PC-9 (cell line): ENCODE data around the gene CDK6. TPM values are rescaled to one million over a fixed set of nuclear protein-coding genes. Genes with fewer than 3 reads are reported as not detected.
"Not testable (repeated sequence)": the region's sequence is repeated elsewhere in the genome, so short reads cannot be mapped to it uniquely, and the experiment has no call there.

Source experiments
- BruUV-seq: library from RNA; stranded (reverse); fragments of 400-500 nt; replicated peaks from 2 replicates; lab custom pipeline; 2021; lab: Mats Ljungman, UMichigan
- CTCF ChIA-PET: fragments of 300-600 bp; sonication (Branson Sonifier 250); formaldehyde crosslinking; loops from one replicate; lab custom pipeline; 2022; ENCODE audit warnings: antibody characterized with exemption; lab: Charles Lee
- POLR2A ChIA-PET: fragments of 300-600 bp; sonication (Branson Sonifier 250); formaldehyde crosslinking; loops from one replicate; lab custom pipeline; 2022; ENCODE audit warnings: antibody characterized with exemption; ENCODE audit not compliant: unreplicated experiment; lab: Charles Lee
- DNase-seq, 2 experiments: peaks; one replicate each; pipeline versions ENCODE4 v3.0.0 to v3.0.0-alpha.2; 2015 to 2022; ENCODE audit warnings: mixed read lengths in 1 of 2
- H2AFZ ChIP-seq: fragments of 200-600 bp; sonication (generic); 2 replicates; pipeline ENCODE4 v1.8.1; 2017; ENCODE audit warnings: antibody characterized with exemption
- H3F3A ChIP-seq: fragments of 200-600 bp; sonication (generic); 2 replicates; pipeline ENCODE4 v1.8.1; 2017; ENCODE audit warnings: antibody characterized with exemption, mild to moderate bottlenecking, low read depth; ENCODE audit not compliant: insufficient read depth
- H3K27ac ChIP-seq: fragments of 200-600 bp; sonication (generic); 2 replicates; pipeline ENCODE4 v1.6.1; 2016; ENCODE audit warnings: mixed run types
- H3K27me3 ChIP-seq: fragments of 200-600 bp; sonication (generic); 2 replicates; pipeline ENCODE4 v1.6.1; 2016; ENCODE audit warnings: low read depth, mixed run types; ENCODE audit not compliant: insufficient read depth
- H3K36me3 ChIP-seq: fragments of 200-600 bp; sonication (generic); 2 replicates; pipeline ENCODE4 v1.6.1; 2016; ENCODE audit warnings: low read depth, mixed run types
- H3K4me1 ChIP-seq: fragments of 200-600 bp; sonication (generic); replicated peaks from 2 replicates; pipeline ENCODE4 v1.6.1; 2016; ENCODE audit warnings: mixed run types; ENCODE audit not compliant: insufficient read depth
- H3K4me2 ChIP-seq: fragments of 200-600 bp; sonication (generic); 2 replicates; pipeline ENCODE4 v1.6.1; 2017; ENCODE audit warnings: mixed run types
- H3K4me3 ChIP-seq: fragments of 200-600 bp; sonication (generic); 2 replicates; pipeline ENCODE4 v1.6.1; 2016; ENCODE audit warnings: mixed run types
- H3K79me2 ChIP-seq: fragments of 200-600 bp; sonication (generic); 2 replicates; pipeline ENCODE4 v1.6.1; 2017; ENCODE audit warnings: low read depth, mixed run types
- H3K9me2 ChIP-seq: fragments of 200-600 bp; sonication (generic); 2 replicates; pipeline ENCODE4 v1.8.1; 2017; ENCODE audit warnings: mild to moderate bottlenecking; ENCODE audit not compliant: insufficient read depth
- H3K9me3 ChIP-seq: fragments of 200-600 bp; sonication (generic); 2 replicates; pipeline ENCODE4 v1.8.1; 2016; ENCODE audit warnings: low read depth; ENCODE audit not compliant: insufficient read depth
- H4K20me1 ChIP-seq: fragments of 200-600 bp; sonication (generic); 2 replicates; pipeline ENCODE4 v1.8.1; 2017; ENCODE audit not compliant: insufficient read depth
- CTCF ChIP-seq: fragments of 200-600 bp; sonication (generic); conservative IDR thresholded peaks from 2 replicates; pipeline ENCODE4 v1.6.1; 2017; ENCODE audit warnings: mixed run types, antibody characterized with exemption, mild to moderate bottlenecking, moderate library complexity
- EZH2 ChIP-seq: fragments of 200-600 bp; sonication (generic); IDR thresholded peaks from 2 replicates; pipeline ENCODE4 v1.8.0; 2017; ENCODE audit warnings: antibody characterized with exemption, low read depth
- intact Hi-C: fragments of 100-400 bp; cut with micrococcal nuclease; formaldehyde crosslinking; loops from one replicate; pipeline ENCODE4 v1.10.0; 2022; ENCODE audit not compliant: unreplicated experiment
- total RNA-seq: library from RNA; stranded (reverse); gene quantifications from 2 replicates; pipeline ENCODE4 v1.2.3, GENCODE V29; 2021

The CDK6 gene
- total RNA-seq, 1 experiment from 2014 or later = 49.5 TPM

GRCh38 chr7:92868683-92869293 lies 32.4 kb upstream of the CDK6 start:
- Histone ChIP-seq H3K36me3 (no peaks in the 10 kb centered on the region), H3K4me1 (no peaks in the 10 kb centered on the region), H4K20me1 (no peaks in the 10 kb centered on the region), H3F3A (no peaks in the 10 kb centered on the region), H3K27me3 (no peaks in the 10 kb centered on the region), H3K79me2 (no peaks in the 10 kb centered on the region), H3K9me2 (no peaks in the 10 kb centered on the region), H3K4me3 (no peak overlapping the region), H2AFZ (no peak overlapping the region), H3K4me2 (no peak overlapping the region), H3K9me3 (peaks cover 26% of the 10 kb centered on the region; the same call in 1 of the 2 replicates), H3K27ac (no peak overlapping the region)
- no TSS peak for BruUV-seq
- CTCF ChIA-PET = no interaction called here
- no peak for DNase-seq
- intact Hi-C loops = no loop called here
- POLR2A ChIA-PET = no interaction called here
- TF ChIP-seq CTCF = no peak
- TF ChIP-seq EZH2 = no peak

- H3K36me3 ChIP-seq, H3K27me3 ChIP-seq, CTCF ChIA-PET: not testable (repeated sequence)
Measured at GRCh38 chr7:92864169-92864568, 27.8 kb upstream of the CDK6 start.

GRCh38 chr7:92856436-92856835 lies 20.1 kb upstream of the CDK6 start:
- DNase-seq = no peak
- H3K4me1 ChIP-seq = no peaks in the 10 kb centered on the region
- no peaks in the 10 kb centered on the region for H3K27me3 ChIP-seq
- ChIA-PET POLR2A (no interaction called here), CTCF (no interaction called here)
- H3K4me2 ChIP-seq = no peak overlapping the region
- H3K79me2 ChIP-seq = no peaks in the 10 kb centered on the region
- H2AFZ ChIP-seq = no peak overlapping the region
- H3K9me2 ChIP-seq = no peaks in the 10 kb centered on the region
- H3K36me3 ChIP-seq = no peaks in the 10 kb centered on the region
- BruUV-seq = no TSS peak
- H3K9me3 ChIP-seq = no peaks in the 10 kb centered on the region
- no peak overlapping the region for H3K27ac ChIP-seq
- intact Hi-C loops = no loop called here
- H4K20me1 ChIP-seq = no peaks in the 10 kb centered on the region
- no peaks in the 10 kb centered on the region for H3F3A ChIP-seq
- TF ChIP-seq CTCF = no peak
- TF ChIP-seq EZH2 = no peak
- no peak overlapping the region for H3K4me3 ChIP-seq

More at GRCh38 chr7:92864169-92864568, 27.8 kb upstream of the CDK6 start:
- H3K27ac ChIP-seq, H3F3A ChIP-seq, BruUV-seq, intact Hi-C loops, H3K4me3 ChIP-seq, H4K20me1 ChIP-seq, H3K79me2 ChIP-seq, POLR2A ChIA-PET, H3K4me2 ChIP-seq, DNase-seq, H3K4me1 ChIP-seq, H3K9me2 ChIP-seq: not testable (repeated sequence)
- H3K9me3 ChIP-seq = peaks cover 20% of the 10 kb centered on the region; the same call in 1 of the 2 replicates
- TF ChIP-seq CTCF = peak; percentile 43
- H2AFZ ChIP-seq = peak overlapping the region; percentile 43; the same call in 1 of the 2 replicates
